CD4-positive, alpha-beta T cell treated with Interleukin-21 for 1 hour (primary cell): ENCODE results near the gene ZC3H7A.
"Not testable (repeated sequence)": the region's sequence is repeated elsewhere in the genome, so short reads cannot be mapped to it uniquely, and the experiment has no call there.

Experiments used
- DNase-seq: peaks from one replicate; pipeline ENCODE4 v3.0.0-alpha.2; 2020

The ZC3H7A gene

DNA sequence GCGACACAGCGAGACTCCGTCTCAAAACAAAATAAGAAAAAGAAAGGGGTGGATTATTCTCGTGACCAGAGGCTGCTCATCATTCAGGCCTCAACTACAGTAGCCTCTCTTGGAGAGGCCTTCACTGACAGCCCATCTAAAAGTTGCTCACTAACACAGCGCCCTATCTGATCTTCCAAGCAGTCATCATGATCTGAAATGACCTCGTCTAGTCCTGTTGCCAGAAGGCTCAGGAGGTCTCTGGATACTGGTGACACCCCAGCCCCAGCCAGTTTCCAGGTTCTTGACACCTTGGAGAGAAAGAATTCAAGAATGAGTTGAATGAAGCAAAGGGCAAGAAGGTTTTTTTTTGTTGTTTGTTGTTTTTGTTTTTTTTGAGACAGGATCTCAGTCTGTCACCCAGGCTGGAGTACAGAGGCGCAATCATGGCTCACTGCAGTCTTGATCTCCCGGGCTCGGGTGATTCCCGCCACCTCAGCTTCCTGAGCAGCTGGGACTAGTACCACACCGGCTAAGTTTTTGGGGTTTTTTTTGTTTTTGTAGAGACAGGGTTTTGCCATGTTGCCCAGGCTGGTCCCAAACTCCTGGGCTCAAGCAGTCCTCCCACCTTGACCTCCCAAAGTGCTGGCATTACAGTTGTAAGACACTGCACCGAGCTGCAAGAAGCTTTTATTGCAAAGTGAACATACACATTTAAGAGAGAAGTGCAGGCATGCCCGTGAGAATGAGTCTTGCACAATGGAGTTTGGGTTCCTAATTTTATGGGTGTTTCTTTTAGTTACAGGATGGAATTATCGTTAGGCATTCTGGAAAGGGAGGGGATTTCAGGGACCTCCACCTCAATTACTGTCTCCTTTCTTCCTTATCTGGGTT, 2.7 kb upstream of the ZC3H7A start:
- peak; percentile 51 for DNase-seq

DNA sequence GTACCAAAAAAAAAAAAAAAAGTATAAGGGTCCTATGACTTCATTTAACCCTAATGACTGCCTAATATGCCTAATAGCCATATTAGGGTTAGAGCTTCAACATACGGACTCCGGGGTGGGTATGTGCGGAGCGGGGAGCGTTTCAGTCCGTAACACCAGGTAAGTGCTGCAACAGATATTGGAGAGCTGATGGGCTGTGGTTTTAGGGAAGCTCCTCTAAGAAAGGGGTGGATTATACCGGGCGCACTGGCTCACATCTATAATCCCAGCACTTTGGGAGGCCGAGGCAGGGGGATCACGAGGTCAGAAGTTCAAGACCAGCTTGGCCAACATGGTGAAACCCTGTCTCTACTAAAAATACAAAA, 1.9 kb upstream of the ZC3H7A start:
- DNase-seq = no peak

DNA sequence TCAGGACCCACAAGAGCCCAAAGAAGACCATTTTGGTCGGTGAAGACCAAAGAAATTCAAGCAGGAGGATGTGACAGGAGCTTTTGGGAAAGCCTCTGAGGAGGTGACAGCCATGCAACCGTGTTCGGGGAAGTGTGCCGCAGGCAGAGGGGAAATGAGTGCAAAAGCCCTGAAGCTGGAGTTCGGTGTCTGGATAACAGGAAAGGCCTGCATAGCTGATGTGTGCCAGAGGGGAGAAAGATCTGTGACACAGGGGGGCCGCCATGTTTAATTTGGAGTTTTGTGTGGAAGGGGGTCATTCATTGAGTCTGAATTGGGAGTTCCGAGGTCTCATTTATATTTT, 870 bp upstream of the ZC3H7A start:
- DNase-seq = peak; percentile 44

DNA sequence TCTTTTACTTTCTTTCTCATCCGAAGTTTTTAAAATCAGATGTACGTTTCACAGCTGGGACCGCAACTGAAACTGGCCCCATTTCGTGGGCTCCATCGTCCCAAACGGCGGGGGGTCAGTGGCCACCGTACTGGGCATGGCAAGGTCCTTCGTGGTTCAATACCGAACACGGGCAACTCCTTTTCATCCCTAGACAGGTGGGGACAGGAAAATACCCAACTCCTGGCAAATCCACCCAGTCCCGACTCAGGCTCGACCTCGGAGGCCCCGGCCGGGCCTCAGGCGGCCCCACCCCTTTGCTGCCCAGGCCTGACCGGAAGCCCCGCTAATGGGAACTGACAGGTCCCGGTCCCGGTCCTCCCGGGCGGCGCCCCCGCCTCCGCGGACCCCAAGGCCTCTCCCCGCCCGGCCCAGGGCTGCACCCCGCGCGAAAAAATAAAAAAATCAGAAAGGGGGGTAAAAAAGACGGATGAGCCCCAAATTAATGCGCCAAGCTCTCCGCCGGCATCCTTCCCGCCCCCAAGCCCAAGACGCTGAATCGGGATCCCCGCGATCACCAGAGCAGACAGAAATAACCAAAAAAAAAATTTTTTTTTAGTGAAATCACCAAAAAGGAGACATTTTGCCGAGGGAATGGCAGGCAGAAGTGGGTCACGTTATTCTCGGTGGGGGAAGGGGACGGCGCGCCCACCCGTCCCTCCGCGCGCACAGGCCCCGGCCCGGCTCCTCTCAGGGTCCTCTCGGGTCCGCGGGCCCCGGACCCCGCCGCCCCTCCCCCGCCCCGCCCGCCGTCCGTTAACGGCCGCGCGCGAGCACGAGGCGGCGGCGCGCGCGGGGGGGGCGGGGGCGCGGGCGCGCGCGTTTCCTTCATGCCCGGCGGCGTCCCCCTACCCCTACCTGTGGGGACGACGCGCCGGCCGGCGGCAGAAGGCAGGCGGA, 562 bp downstream of the ZC3H7A start:
- DNase-seq = peak; percentile 53

DNA sequence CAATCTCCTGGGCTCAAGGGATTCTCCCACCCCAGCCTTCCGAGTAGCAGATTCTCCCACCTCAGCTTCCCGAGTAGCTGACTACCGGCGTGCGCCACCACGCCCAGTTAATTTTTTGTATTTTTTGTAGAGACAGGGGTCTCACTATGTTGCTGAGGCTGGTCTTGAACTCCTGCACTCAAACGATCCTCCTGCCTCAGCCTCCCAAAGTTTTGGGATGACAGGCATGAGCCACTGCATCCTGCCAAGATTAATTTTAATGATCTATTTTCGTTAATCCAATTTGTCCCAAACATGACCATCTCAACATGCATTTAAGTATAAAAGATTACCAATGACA, 1.2 kb downstream of the ZC3H7A start:
- no peak for DNase-seq

DNA sequence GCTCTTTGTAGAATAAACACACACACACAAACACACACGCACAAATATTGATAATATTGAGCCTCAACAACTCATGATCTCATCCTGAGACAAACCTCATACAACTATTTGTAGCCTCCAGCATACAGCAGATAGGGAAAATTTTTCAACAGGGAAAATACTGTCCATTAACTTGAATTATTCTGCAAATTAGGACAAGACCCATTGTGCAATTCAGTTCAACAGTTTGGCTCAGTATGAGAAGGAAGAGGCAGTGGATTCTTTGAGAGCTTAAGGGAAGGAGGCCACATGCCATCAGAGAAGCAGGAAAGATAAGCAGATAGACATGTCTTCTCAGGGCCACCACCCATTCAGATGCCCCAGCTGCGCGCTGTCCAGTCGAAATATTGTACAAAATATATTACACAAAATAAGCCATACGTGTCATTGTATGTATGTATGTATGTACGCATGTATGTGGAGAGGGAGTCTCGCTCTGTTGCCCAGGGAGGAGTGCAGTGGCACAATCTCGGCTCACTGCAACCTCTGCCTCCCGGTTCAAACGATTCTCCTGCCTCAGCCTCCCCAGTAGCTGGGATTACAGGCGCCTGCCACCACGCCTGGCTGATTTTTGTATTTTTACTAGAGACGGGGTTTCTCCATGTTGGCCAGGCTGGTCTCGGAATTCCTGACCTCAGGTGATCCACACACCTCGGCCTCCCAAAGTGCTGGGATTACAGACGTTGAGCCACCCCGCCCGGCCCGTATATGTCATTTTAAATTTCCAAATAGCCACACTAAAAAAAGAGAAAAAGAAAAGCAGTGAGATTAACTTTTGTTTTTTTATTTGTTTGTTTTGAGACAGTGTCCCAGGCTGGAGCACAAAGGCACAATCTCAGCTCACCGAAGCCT, 1.8 kb downstream of the ZC3H7A start:
- no peak for DNase-seq

DNA sequence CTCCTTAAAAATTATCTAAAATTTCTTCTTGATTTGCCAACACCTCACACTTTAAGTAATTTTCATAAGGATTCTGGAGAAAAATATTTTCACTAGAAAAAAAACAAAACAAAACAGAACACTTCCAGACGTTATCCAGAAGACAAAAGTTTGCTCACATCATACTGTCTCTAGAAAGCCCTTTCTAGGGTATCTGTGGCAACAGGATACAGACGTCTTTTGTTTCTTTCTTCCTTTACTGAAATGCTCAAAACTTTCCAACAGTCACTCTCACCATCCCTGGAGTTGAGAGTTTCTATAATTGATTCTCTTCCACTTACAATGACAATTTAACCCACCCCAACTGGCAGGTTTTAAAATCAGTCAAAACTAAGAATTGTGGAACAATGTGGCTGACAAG, 2.6 kb downstream of the ZC3H7A start:
- no peak for DNase-seq

DNA sequence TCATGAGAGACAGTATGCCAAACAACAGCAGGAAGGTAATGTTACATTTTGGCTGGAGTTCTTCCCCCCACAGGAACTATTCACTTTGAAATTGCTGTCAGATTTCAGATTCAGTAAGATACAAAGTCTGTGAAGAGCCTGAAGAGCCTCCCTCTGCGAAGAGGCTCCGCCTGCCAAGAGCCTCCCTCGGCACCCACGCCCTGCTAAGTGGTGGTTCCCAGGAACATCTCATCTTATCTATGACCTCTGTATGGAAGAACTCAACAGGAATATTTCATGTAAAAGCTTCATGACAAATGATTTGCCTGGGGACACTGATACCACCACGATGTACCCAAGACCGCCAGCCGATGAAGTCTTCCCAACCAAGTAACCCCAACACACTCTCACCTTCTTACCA, 3.2 kb downstream of the ZC3H7A start:
- DNase-seq = no peak

DNA sequence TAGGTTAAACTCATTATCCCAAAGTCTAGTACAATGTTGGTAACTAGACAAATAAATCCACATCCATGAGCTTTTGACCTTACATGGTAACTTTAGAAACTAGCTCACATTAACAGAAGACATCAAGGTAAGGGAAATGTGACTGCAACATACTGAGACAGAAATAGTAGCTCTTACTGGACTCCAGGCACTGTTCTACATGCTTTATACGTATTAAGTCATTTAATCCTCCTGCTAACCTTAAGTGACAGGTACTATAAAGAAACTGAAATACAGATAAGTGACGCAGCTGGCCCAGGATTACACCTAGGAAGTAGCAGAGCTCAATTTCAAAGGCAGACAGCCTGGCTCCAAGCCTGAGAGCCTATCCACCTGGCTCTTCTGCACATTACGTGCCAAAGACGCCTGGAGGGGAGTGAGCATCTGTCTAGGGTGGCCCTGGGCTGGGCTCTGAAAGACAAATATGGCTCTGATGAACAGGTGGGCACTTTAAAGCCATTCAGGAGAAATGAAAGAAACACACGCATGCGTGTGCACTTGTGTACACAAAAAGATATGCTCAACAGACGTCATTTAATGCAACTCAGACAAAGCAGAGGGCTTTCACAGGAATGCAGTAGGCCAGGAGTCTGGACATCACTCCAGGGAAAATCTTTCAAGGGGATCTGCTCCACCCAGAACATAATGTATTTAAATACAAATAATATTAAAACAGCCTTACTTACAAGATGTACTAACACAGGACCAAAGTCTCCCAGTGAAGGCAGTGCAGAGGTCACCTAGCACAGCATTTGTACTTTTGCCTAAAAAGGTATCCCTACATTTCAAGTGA, 4.4 kb downstream of the ZC3H7A start:
- peak; percentile 28 for DNase-seq

DNA sequence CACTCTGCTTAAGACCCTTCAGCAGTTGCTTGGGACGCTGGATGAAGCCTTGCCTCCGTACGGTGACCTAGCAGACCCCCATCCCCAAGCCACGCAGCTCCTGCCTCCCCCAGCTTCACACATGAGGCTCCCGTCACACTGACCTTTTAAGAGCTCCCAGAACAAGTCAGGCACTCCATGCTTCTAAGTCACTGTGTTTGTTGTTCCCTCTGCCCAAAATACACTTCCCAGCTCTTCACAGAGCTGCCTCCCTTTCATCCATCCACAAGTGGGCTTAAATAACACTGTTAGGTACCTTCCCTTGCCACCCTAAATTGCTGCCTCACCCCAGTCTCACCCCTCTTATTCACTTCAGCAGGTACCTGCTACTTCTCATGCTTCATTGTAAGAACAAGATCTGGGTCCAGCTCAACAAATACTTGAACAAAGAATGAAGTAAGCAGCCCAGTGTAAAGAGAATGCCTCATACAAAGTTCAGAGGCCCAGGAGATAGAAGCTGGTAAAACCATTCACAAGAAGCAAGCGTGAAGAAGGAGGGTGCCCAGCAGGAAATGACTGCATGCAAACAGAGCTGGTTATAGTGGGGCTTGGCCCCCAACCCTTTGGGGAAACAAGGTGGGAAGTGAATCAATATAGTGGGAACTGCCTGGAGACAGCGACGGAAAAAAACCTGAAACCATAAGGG, 5.8 kb downstream of the ZC3H7A start:
- no peak for DNase-seq

DNA sequence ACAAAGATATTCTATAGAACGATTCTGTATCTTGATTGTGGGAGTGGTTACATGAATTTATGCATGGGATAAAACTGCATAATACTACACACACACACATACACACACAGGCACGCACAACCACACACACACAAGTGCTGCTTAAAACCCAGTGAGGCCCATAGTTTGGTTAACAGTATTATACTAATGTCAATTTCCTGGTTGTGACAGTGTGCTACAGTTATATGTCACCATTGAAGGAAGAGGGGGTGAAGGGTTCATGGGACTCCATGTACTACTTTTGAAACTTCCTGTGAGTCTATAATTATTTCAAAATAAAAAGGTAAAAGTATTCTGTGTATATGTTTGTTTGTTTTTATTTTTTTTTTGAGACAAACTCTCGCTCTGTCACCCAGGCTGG, 8.1 kb downstream of the ZC3H7A start:
- DNase-seq = no peak

DNA sequence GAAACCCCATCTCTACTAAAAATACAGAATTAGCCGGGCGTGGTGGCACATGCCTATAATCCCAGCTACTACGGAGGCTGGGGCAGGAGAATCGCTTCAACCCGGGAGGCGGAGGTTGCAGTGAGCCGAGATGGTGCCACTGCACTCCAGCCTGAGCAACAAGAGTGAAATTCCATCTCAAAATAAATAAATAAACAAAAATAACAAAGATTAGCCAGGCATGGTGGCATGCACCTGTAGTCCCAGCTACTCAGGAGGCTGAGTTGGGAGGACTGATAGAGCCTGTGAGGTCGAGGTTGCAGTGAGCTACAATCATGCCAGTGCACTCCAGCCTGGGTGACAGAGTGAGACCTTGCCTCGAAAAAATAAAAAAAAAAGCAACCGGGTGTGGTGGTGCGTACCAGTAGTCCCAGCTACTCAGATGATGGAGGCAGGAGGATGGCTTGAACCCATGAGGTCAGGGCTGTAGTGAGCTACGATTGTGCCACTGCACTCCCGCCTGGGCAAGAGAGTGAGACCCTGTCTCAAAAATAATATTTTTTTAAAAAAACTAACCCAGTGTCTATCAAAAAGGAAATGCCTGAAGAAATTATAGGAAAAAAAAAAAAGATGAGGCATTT, 12.0 kb downstream of the ZC3H7A start:
- not testable (repeated sequence) for DNase-seq

DNA sequence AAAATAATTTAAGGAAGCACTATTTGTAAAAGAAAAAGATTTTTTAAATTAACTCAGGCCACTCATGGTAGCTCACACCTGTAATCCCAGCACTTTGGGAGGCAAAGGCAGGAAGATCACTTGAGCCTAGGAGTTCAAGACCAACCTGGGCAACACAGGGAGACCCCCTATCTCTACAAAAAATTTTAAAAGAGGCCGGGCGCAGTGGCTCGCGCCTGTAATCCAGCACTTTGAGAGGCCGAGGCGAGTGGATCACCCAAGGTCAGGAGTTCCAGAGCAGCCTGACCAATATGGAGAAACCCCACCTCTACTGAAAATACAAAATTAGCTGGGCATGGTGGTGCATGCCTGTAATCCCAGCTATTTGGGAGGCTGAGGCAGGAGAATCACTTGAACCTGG, 12.7 kb downstream of the ZC3H7A start:
- DNase-seq = not testable (repeated sequence)

DNA sequence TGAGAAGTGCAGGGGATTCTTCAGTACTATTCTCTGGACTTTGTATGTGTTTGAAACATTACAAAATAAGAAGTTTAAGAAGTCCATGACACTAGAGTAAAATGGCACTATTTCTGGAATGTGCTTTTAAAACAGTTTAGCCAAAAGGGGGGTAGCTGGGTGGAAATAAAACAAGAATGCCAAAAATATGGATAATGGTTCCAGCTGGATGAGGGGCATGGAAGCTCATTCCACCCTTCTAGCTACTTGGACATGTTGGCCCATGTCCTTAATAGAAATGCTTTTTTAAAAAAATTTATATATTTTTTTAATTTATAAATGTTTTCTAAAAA, 13.1 kb downstream of the ZC3H7A start:
- no peak for DNase-seq

DNA sequence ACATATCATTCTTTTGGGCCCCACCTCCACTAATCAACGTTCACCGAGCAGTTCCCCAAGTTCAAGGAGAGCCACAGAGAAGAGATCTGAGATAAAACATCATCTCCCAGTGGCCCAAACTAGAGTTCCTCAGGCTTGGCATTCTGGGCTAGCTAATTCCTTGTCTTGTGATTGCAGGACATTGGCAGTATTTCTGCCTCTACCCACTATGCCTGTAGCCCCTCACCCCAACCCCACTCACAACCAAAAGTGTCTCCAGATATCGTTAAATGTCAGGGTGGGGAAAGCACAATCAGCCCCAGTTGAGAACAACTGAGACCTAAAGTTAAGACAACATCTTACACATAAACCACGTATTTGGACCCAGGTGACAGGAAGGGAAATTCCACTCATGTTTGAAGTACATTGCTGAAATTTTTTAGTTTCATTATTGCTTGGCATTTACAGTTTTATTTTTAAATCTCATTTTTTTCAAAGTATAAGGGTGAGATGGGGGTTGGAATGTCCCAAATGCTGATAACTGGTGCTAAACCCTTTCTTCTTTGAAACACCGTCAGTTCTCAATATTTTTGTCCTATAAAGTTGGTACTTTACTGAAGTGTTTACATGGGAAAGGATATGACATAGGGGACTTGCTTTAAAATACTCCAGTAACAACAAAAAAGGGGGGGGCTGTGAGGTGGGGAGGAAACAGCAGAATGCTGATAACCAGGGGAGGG, 13.6 kb downstream of the ZC3H7A start:
- DNase-seq = peak; percentile 88

DNA sequence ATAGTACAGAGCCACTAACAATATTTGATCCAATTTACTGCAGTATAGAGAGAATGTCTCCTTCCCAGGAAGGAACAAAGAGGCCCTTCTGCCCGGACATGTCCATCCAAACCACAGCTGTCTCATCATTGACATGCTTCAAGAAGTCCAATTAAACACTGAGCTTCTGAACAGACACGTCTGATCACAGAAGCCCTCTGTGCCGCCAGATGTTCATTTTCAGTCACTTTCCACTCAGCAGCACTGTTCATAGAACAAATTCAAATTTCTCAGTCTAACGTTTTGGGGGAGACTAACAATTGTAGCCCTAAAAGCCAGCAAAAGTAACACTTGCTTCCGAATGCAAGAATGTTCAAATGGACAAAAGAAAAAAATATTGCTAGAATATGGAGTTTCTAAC, 15.3 kb downstream of the ZC3H7A start:
- no peak for DNase-seq

DNA sequence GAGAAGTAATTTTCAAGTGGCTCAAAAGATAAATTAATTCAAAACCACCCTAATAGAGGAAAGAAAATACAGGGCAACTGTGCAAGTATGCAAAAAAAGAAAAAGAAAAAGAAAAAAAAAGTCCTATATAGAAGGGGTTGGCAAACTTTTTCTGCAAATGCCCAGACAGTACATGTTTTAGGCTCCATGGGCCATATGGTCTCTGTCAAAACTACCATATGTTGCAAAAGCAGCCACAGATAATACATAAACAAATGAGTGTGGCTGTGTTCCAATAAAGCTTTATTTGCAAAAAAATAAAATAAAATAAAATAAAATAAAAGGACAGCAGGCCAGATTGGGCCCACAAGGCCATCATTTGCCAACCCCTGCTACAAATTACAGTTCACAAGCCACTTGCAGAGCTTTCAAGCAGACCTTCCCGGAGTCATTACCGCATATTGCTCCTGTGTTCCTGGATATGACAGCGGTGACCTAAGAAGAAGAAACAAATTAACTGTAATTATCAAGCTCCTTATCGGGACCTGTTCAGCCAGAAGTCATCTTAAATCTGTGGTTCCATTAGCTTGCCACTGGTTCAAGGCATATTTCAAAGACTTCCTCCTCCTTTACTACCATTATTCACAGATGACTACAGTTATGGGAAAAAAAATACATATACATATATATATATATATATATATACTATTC, 15.9 kb downstream of the ZC3H7A start:
- DNase-seq = no peak

DNA sequence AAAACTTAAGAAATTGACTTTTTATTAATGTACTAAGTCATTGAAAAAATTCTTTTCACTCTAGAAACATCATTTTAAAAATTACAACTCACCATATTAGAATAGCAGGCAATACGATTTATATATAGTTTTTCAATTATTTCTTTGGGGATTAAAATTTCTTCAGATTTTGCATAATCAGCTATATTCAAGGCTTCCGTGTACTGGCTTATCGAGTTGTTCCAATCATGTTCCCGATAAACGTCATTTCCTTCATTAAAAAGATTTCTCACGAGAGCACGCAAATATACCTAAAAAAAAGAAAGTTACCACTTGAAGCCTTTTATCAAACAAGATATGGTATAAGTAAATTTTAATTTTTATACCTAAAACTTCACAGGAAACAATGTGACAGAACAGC, 18.0 kb downstream of the ZC3H7A start:
- no peak for DNase-seq

DNA sequence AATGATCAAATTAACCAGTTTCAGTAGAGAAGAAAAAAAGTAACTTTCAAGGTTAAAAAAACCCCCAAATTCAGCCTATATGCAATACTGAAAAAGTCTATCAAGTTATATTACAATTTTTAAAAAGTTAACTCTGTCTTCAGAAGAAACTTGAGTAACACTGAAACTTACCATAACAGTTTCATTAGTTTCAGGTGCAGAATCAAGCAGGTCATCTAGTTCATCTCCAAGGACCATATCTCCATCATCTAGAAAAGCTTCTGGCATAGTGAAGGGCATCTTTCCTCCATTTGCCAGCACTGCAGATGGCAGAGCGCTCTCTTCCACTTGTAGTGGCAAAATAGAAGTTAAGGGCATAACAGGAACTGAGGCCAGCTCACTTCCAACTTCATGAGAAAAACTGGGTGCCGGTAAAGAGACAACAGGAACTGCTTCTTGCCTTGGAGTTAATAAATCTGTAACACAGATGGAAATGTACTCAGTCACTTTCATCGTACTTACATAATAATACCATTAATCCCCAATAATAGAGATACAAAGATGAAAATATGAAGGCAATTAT, 22.9 kb downstream of the ZC3H7A start:
- DNase-seq = no peak

DNA sequence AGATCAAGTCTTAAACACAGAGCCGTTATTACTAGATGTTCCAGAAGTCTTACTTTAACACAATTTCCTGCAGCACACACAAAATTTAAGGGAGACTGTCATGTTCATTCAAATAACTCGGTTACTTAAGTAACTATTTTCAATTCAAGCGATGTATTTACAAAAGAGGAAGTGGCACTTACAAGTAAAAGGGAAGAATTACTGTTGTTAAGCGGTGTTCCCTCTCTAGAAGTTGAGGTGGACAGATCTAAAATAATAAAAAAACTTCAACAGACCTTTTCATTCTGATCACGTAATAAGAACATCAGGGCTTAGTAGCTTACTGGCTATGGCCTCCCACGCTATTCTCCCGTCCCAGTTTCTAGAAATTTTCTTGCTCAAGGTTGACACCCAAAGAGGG, 28.2 kb downstream of the ZC3H7A start:
- DNase-seq = no peak
